ENCODE results near the gene NAGPA.

NAGPA gene

GRCh38 chr16:5025171-5025632 lies 8.5 kb downstream of the NAGPA start:
- Mint-ChIP-seq H3K4me1 (ENCODE audit: low read depth) (no peaks in the 10 kb centered on the region), H3K4me3 (no peak overlapping the region), H3K27ac (no peak overlapping the region), H3K27me3 (ENCODE audit: low read depth) (no peaks in the 10 kb centered on the region), H3K36me3 (ENCODE audit: low read depth) (no peaks in the 10 kb centered on the region), H3K9me3 (no peaks in the 10 kb centered on the region)

DNA sequence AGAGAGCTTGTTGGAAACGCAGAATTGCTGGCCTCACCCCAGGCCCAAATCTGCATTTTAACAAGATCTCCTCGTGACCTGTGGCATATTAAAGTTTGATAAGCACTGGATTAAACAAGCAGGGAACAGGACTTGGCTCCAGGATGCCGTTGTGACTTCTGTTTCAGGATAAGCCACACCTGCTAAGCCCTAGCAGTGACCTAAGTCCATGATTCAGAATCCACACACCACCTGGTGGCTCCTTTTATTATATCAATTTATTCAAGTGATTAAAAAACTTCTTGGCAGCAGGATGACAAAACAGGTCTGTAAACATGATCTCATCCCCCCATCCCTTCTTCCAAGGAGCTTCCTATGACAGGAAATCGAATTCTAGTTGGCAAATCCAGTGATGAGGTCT lies 9.1 kb downstream of the NAGPA start:
- H3K4me1 Mint-ChIP-seq (ENCODE audit: low read depth) = no peaks in the 10 kb centered on the region
- no peak overlapping the region for H3K4me3 Mint-ChIP-seq
- no peaks in the 10 kb centered on the region for H3K9me3 Mint-ChIP-seq
- no peaks in the 10 kb centered on the region for H3K27me3 Mint-ChIP-seq (ENCODE audit: low read depth)
- no peaks in the 10 kb centered on the region for H3K36me3 Mint-ChIP-seq (ENCODE audit: low read depth)
- no peak overlapping the region for H3K27ac Mint-ChIP-seq

DNA sequence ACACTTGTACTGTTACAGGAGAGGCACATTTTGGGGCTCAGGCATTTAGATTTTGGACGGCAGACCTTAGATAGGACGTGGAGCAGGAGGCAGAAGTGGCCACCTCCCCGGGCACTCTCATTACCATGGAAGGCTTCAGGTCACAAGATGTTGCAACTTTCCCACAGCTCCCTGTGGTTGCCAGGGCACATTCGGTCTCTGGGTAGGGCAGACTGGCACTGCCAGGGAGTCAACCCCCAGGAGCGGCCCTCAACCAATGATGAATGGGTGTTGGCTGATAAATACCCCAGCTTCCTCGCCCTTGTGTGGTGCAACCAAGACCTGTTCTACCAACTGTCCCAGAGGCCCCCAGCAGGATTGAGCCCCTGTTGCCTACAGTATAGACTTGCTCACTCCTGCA lies 11.2 kb downstream of the NAGPA start:
- no peak overlapping the region for H3K4me3 Mint-ChIP-seq
- no peaks in the 10 kb centered on the region for H3K9me3 Mint-ChIP-seq
- H3K36me3 Mint-ChIP-seq (ENCODE audit: low read depth) = no peaks in the 10 kb centered on the region
- H3K27ac Mint-ChIP-seq = no peak overlapping the region
- H3K27me3 Mint-ChIP-seq (ENCODE audit: low read depth) = no peaks in the 10 kb centered on the region
- no peaks in the 10 kb centered on the region for H3K4me1 Mint-ChIP-seq (ENCODE audit: low read depth)

GRCh38 chr16:5020551-5020950 lies 13.2 kb downstream of the NAGPA start:
- Mint-ChIP-seq H3K9me3 (no peaks in the 10 kb centered on the region), H3K27ac (no peak overlapping the region), H3K36me3 (ENCODE audit: low read depth) (no peaks in the 10 kb centered on the region), H3K4me1 (ENCODE audit: low read depth) (no peaks in the 10 kb centered on the region), H3K4me3 (no peak overlapping the region), H3K27me3 (ENCODE audit: low read depth) (no peaks in the 10 kb centered on the region)

GRCh38 chr16:5019775-5020174 lies 14.0 kb downstream of the NAGPA start:
- Mint-ChIP-seq H3K27ac (no peak overlapping the region), H3K27me3 (ENCODE audit: low read depth) (no peaks in the 10 kb centered on the region), H3K4me1 (ENCODE audit: low read depth) (no peaks in the 10 kb centered on the region), H3K4me3 (no peak overlapping the region), H3K9me3 (no peaks in the 10 kb centered on the region), H3K36me3 (ENCODE audit: low read depth) (no peaks in the 10 kb centered on the region)

DNA sequence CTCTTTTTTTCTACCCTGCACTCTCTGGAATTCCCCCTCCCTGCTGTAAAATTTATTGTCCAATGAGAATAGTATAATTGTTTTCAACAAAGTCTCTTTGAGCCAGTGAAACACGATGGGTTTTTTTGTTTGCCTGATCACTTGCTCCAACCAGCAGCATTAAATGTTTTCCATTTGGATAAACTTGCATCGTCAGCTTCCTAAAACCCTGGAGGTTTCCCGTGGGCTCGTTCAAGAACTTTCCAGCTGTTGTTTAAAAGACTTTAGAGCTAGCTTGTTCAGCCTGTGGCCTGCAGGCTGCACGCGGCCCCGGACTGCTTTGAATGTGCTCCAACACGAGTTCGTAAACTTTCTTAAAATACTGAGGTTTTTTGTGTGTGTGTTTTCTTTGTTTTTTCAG lies 14.9 kb downstream of the NAGPA start:
- Mint-ChIP-seq H3K36me3 (ENCODE audit: low read depth) (no peaks in the 10 kb centered on the region), H3K4me3 (no peak overlapping the region), H3K27ac (no peak overlapping the region), H3K27me3 (ENCODE audit: low read depth) (no peaks in the 10 kb centered on the region), H3K4me1 (ENCODE audit: low read depth) (no peaks in the 10 kb centered on the region), H3K9me3 (no peaks in the 10 kb centered on the region)

DNA sequence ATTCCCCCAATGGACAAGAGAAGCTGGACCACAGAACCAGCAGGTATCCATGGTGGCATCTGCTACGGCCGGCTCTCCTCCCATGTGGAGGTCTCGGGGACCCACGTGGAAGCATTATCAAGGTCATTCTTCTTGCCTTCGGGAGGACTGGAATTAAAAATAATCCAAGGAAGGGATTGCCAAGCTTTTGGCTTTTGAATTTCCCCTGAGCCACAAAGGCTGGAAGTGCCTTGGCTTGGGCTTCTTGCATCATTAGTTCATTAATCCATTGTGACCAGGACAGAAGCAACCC lies 16.1 kb downstream of the NAGPA start:
- Mint-ChIP-seq H3K4me3 (no peak overlapping the region), H3K4me1 (ENCODE audit: low read depth) (no peaks in the 10 kb centered on the region), H3K9me3 (no peaks in the 10 kb centered on the region), H3K27ac (no peak overlapping the region), H3K27me3 (ENCODE audit: low read depth) (no peaks in the 10 kb centered on the region), H3K36me3 (ENCODE audit: low read depth) (no peaks in the 10 kb centered on the region)

DNA sequence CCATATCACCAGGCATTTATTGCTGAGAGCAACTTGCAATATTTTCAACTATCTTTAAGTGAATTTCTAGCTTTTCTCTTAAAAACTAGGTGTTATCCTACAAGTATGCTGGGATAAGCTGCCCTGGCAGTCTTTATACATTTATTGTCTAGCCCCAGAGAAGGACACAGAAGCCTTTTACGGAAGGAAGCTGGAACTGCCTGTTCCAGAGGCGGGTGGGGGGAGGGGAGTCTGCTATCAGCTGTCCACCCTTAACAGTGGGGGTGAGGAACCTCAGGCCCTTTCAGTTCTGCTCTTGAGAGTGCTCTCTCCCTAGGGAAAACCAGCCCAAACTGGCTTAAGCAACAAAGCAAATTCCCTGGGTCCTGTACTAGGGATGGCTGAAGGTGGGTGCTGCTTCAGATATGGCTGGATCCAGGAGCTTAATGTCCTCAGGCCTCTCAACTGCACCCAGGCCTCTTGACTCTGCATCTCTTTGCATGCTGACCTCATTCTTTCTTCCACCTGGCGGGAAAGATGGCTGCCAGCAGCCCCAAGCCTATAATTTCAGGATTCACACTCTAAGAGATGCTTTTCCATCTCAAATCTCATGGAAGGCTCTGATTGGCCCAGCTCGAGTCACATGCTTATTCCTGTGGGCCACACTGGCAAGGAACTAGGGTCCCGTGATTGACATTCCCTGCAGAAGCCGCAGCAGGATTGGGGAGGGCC lies 16.6 kb downstream of the NAGPA start:
- no peaks in the 10 kb centered on the region for H3K27me3 Mint-ChIP-seq (ENCODE audit: low read depth)
- no peaks in the 10 kb centered on the region for H3K4me1 Mint-ChIP-seq (ENCODE audit: low read depth)
- no peak overlapping the region for H3K27ac Mint-ChIP-seq
- no peaks in the 10 kb centered on the region for H3K36me3 Mint-ChIP-seq (ENCODE audit: low read depth)
- no peak overlapping the region for H3K4me3 Mint-ChIP-seq
- no peaks in the 10 kb centered on the region for H3K9me3 Mint-ChIP-seq

DNA sequence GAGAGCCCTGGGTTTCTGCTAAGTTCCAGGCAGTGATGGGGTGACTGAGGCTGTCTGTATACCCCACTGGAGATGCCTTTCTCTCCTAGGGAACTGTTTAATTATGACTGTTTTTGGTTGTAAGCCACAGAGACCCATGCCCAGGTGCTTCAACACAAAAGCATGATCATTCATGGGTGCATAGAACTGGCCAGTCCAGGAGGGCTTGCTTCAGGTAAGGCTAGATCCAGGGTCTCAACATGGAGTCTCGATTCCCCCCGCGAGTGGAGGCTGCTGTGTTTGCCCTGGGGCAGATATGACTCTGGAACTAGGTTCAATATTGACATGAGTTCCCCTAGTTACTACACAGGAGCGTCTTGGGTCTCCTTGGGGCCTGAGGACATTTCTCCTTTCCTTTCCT lies 17.8 kb downstream of the NAGPA start:
- no peaks in the 10 kb centered on the region for H3K9me3 Mint-ChIP-seq
- H3K27ac Mint-ChIP-seq = no peak overlapping the region
- H3K4me1 Mint-ChIP-seq (ENCODE audit: low read depth) = no peaks in the 10 kb centered on the region
- no peak overlapping the region for H3K4me3 Mint-ChIP-seq
- H3K27me3 Mint-ChIP-seq (ENCODE audit: low read depth) = no peaks in the 10 kb centered on the region
- no peaks in the 10 kb centered on the region for H3K36me3 Mint-ChIP-seq (ENCODE audit: low read depth)

- Mint-ChIP-seq H3K9me3 (no peaks in the 10 kb centered on the region), H3K27ac (no peak overlapping the region), H3K27me3 (ENCODE audit: low read depth) (no peaks in the 10 kb centered on the region), H3K4me1 (ENCODE audit: low read depth) (no peaks in the 10 kb centered on the region), H3K4me3 (no peak overlapping the region), H3K36me3 (ENCODE audit: low read depth) (no peaks in the 10 kb centered on the region)
Measured at GRCh38 chr16:5015351-5015750, 18.4 kb downstream of the NAGPA start.

DNA sequence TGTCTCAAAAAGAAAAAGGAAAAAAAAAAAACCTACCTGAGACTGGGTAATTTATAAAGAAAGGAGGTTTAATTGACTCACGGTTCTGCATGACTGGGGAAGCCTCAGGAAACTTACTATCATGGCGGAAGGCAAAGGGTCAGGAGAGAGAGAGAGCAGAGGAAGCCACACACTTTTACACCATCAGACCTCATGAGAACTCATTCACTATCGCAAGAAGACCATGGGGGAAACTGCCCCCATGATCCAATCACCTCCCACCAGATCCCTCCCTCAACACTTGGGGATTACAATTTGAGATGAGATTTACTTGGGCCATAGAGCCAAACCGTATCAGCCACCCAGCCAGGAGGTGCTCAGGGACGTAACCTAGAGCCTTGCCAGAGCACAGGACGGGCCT lies 20.8 kb downstream of the NAGPA start:
- Mint-ChIP-seq H3K4me3 (no peak overlapping the region), H3K36me3 (ENCODE audit: low read depth) (no peaks in the 10 kb centered on the region), H3K27ac (no peak overlapping the region), H3K9me3 (no peaks in the 10 kb centered on the region), H3K27me3 (ENCODE audit: low read depth) (no peaks in the 10 kb centered on the region), H3K4me1 (ENCODE audit: low read depth) (no peaks in the 10 kb centered on the region)

DNA sequence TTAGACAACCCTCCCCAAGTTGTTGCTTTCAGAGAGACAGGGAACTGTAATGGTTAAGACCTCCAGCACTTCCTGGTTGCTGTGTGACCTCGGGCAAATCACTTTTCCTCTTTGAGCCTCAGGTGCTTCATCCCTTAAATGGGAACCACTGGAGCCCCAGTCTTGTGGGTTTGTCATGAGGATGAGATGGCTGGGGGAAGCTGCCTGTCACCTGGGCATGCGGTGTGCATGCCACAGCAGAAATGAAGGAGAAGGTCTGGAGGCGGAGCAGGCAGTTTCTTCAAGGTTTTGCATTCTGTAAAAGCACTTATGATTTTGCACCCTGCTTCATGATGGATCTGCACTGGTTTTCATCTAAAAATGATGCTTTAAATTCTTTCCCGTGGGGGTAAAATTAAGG lies 22.1 kb downstream of the NAGPA start:
- Mint-ChIP-seq H3K27ac (no peak overlapping the region), H3K36me3 (ENCODE audit: low read depth) (no peaks in the 10 kb centered on the region), H3K27me3 (ENCODE audit: low read depth) (no peaks in the 10 kb centered on the region), H3K4me3 (no peak overlapping the region), H3K4me1 (ENCODE audit: low read depth) (no peaks in the 10 kb centered on the region), H3K9me3 (no peaks in the 10 kb centered on the region)

DNA sequence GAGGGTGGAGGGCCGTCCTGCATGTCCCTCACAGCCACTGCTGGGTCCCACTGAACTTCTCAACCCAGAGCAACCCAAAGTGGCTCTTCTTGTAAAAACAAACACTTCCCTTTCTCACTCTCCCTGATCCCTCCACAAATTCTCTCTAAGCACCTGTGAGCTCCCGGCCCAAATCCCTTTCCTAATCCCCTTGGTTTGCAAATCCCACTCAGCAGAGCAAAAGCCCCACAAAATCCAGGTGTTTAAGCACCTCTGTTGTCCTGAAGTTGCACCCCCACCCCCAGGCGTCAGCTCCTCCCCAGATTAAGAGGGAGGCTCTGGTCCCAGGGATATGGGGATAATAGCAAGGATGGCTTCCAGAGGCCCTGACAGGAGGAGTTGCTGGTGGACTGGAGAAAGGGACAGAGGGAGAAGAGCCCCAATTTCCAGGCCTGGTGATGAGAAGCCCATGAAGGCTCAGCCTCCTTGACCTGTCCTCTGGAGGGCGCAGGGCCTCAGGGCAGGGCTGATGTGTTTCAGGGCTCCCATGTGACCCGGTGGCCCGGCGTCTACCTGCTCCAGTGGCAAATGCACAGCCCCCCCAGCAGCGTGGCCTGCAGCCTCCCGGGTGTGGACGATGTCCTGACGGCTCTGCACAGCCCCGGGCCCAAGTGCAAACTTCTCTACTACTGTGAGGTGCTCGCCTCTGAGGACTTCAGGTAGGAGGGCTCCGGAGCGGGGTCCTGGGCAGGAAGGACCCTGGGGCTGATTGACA lies 23.0 kb downstream of the NAGPA start:
- H3K9me3 Mint-ChIP-seq = no peaks in the 10 kb centered on the region
- H3K4me3 Mint-ChIP-seq = no peak overlapping the region
- no peaks in the 10 kb centered on the region for H3K27me3 Mint-ChIP-seq (ENCODE audit: low read depth)
- no peaks in the 10 kb centered on the region for H3K4me1 Mint-ChIP-seq (ENCODE audit: low read depth)
- no peak overlapping the region for H3K27ac Mint-ChIP-seq
- H3K36me3 Mint-ChIP-seq (ENCODE audit: low read depth) = no peaks in the 10 kb centered on the region

DNA sequence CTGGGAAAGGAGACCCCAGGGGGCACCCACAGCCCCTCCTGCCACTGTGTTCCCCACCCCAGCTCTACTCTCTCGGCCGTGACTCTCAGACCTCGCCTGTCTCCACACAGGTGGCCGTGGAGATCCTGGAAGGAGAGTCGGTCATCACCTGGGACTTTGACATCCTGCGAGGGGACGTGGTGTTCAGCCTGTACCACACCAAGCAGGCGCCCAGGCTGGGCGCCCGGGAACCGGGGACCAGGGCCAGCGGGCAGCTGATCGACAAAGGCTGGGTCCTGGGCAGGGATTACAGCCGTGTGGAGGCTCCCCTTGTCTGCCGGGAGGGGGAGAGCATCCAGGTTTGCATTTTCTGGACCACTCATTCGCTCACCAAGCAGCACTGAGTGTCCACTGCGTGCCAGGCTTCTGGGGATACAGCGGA lies 25.4 kb downstream of the NAGPA start:
- Mint-ChIP-seq H3K9me3 (no peaks in the 10 kb centered on the region), H3K36me3 (ENCODE audit: low read depth) (no peaks in the 10 kb centered on the region), H3K4me3 (no peak overlapping the region), H3K27me3 (ENCODE audit: low read depth) (no peaks in the 10 kb centered on the region), H3K27ac (no peak overlapping the region), H3K4me1 (ENCODE audit: low read depth) (no peaks in the 10 kb centered on the region)

DNA sequence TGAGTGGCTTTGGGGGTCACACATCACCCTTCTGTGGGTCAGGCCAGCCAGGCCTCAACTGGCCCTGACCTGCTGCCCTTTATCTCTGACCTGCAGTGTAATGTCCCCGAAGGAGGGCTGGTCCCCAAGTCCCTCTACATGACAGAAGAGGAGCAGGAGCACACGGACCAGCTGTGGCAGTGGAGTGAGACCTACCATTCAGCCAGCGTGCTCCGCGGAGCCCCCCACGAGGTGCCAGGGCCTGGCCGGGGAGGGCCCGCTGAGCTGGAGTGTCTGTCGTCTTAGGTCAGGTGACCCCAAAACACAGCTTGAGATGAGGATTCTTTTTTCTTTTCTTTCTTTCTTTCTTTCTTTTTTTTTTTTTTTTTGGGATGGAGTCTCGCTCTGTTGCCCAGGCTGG lies 26.5 kb downstream of the NAGPA start:
- no peak overlapping the region for H3K4me3 Mint-ChIP-seq
- no peaks in the 10 kb centered on the region for H3K9me3 Mint-ChIP-seq
- no peaks in the 10 kb centered on the region for H3K27me3 Mint-ChIP-seq (ENCODE audit: low read depth)
- no peaks in the 10 kb centered on the region for H3K4me1 Mint-ChIP-seq (ENCODE audit: low read depth)
- no peak overlapping the region for H3K27ac Mint-ChIP-seq
- H3K36me3 Mint-ChIP-seq (ENCODE audit: low read depth) = no peaks in the 10 kb centered on the region
